GM12801 (cell line): Measurements from ENCODE around the gene ACCSL.

Source experiments
- CTCF ChIP-seq: IDR thresholded peaks from one replicate; pipeline ENCODE4 v1.5.1; 2011; ENCODE audit warnings: control low read depth; ENCODE audit not compliant: insufficient read length; ENCODE audit errors: extremely low read depth

The ACCSL gene

GRCh38 chr11:44078794-44079193, 31.0 kb downstream of the ACCSL start:
- no peak for TF ChIP-seq CTCF

GRCh38 chr11:44079376-44079775, 31.6 kb downstream of the ACCSL start:
- TF ChIP-seq CTCF, result no peak

GRCh38 chr11:44080951-44081350, 33.2 kb downstream of the ACCSL start:
- no peak for TF ChIP-seq CTCF

GRCh38 chr11:44082645-44083044, 34.9 kb downstream of the ACCSL start:
- no peak for TF ChIP-seq CTCF

- no peak for TF ChIP-seq CTCF
These were observed 35.7 kb downstream of the ACCSL start for GRCh38 chr11:44083433-44083832.

- no peak for TF ChIP-seq CTCF
These were observed 36.1 kb downstream of the ACCSL start for GRCh38 chr11:44083906-44084305.

- no peak for TF ChIP-seq CTCF
These were observed 37.5 kb downstream of the ACCSL start for GRCh38 chr11:44085330-44085729.

- no peak for TF ChIP-seq CTCF
These were observed 40.6 kb downstream of the ACCSL start for GRCh38 chr11:44088377-44088776.
